Fibroblast of lung (primary cell): Measurements from ENCODE around the gene ZNF506. TPM values are rescaled to one million over a fixed set of nuclear protein-coding genes. Genes with fewer than 3 reads are reported as not detected.

Experiments
- DNase-seq, 2 donors: peaks; one replicate each; pipeline versions ENCODE4 v3.0.0 to v3.0.0-alpha.2; 2010; ENCODE audit warnings: low read depth in 2 of 2
- H2AFZ ChIP-seq: 2 replicates; pipeline ENCODE4 v1.5.1; 2012; ENCODE audit warnings: low read length, control low read depth, inconsistent platforms
- H3K27ac ChIP-seq: 2 replicates; pipeline ENCODE4 v1.5.1; 2011; ENCODE audit warnings: low read length, control low read depth; ENCODE audit not compliant: insufficient read depth
- H3K27me3 ChIP-seq: 2 replicates; pipeline ENCODE4 v1.5.1; 2011; ENCODE audit warnings: mild to moderate bottlenecking, low read length; ENCODE audit not compliant: control insufficient read depth, insufficient read depth
- H3K36me3 ChIP-seq: 2 replicates; pipeline ENCODE4 v1.5.1; 2011; ENCODE audit warnings: low read length; ENCODE audit not compliant: control insufficient read depth, insufficient read depth
- H3K4me1 ChIP-seq: 2 replicates; pipeline ENCODE4 v1.5.1; 2011; ENCODE audit warnings: low read length; ENCODE audit not compliant: control insufficient read depth, insufficient read depth; ENCODE audit errors: extremely low read depth
- H3K4me2 ChIP-seq: 2 replicates; pipeline ENCODE4 v1.5.1; 2011; ENCODE audit warnings: low read length, control low read depth; ENCODE audit not compliant: insufficient read depth; ENCODE audit errors: extremely low read depth
- H3K4me3 ChIP-seq, 4 experiments: fragments of 200-600 bp in 1 of 4; sonication (generic) in 1 of 4; replicated peaks in 1 of 4; 2 replicates each; pipeline ENCODE4 v1.5.1; 2011 to 2016; ENCODE audit warnings: low read length in 4 of 4, low read depth in 3 of 4, mild to moderate bottlenecking in 3 of 4, control low read depth in 2 of 4, inconsistent platforms in 1 of 4, mixed read lengths in 1 of 4; ENCODE audit not compliant: insufficient read depth in 1 of 4; ENCODE audit errors: control extremely low read depth in 1 of 4
- H3K79me2 ChIP-seq: 2 replicates; pipeline ENCODE4 v1.5.1; 2012; ENCODE audit warnings: mild to moderate bottlenecking, low read length, inconsistent platforms; ENCODE audit not compliant: control insufficient read depth, insufficient read depth
- H3K9ac ChIP-seq: 2 replicates; pipeline ENCODE4 v1.5.1; 2011; ENCODE audit warnings: mild to moderate bottlenecking, low read length, control low read depth; ENCODE audit not compliant: insufficient read depth
- H3K9me3 ChIP-seq: 2 replicates; pipeline ENCODE4 v1.5.1; 2012; ENCODE audit warnings: low read depth, low read length; ENCODE audit not compliant: control insufficient read depth, insufficient read depth
- H4K20me1 ChIP-seq: 2 replicates; pipeline ENCODE4 v1.5.1; 2011; ENCODE audit warnings: low read length; ENCODE audit not compliant: control insufficient read depth, insufficient read depth; ENCODE audit errors: extremely low read depth
- CTCF ChIP-seq, 2 donors: IDR thresholded peaks in 1 of 2; conservative IDR thresholded peaks in 1 of 2; 1 replicate in 1 of 2; 2 replicates in 1 of 2; pipeline ENCODE4 v1.5.1; 2011 to 2012; ENCODE audit warnings: low read length in 2 of 2, control low read depth in 1 of 2, inconsistent platforms in 1 of 2, low read depth in 1 of 2, mild to moderate bottlenecking in 1 of 2
- EZH2 ChIP-seq: IDR thresholded peaks from 2 replicates; pipeline ENCODE4 v1.5.1; 2012; ENCODE audit warnings: low read length, control low read depth, mild to moderate bottlenecking; ENCODE audit errors: missing control alignments
- polyA plus RNA-seq, 2 donors: library from polyadenylated mRNA; depleted of rRNA in 1 of 2; stranded (reverse) in 1 of 2; unstranded in 1 of 2; fragments of >200 nt; gene quantifications; 2 replicates each; pipeline ENCODE4 v1.2.1, GENCODE V29; 2011 to 2012; ENCODE audit warnings: missing spikeins in 1 of 2
- total RNA-seq: library from RNA; depleted of rRNA; stranded (reverse); fragments of >200 nt; gene quantifications from 2 replicates; pipeline ENCODE4 v1.2.1, GENCODE V29; 2014

Gene ZNF506
- total and polyA plus RNA-seq, 2 donors (not counting 1 experiment from before 2014, with no cell fraction given), result 9.6 to 16.5 TPM

DNA sequence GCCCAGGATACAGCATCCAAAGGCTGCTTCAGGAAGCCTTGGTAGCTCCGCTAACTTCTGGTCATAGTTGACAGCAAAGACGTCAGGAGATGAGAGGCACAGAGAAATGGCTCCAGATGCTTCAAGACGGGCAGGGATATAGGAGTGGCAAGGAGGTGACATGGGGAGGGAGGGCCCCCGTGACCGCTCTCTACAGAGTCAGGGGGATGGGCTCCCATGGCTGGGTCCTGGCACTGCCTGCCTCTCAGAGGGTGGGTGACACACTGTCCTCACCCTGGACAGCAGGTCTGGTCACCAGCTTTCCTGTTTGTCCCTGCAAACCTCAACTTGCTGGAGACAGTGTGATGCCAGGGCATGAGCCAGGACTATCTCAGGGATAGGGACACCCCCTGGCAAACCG, 78.4 kb downstream of the ZNF506 start:
- Histone ChIP-seq H3K9ac (no peak overlapping the region), H3K4me1 (no peaks in the 10 kb centered on the region), H3K4me3 (no peak overlapping the region), H3K9me3 (no peaks in the 10 kb centered on the region), H4K20me1 (no peaks in the 10 kb centered on the region), H3K4me2 (no peak overlapping the region), H3K36me3 (no peaks in the 10 kb centered on the region), H2AFZ (no peak overlapping the region), H3K79me2 (no peaks in the 10 kb centered on the region), H3K27me3 (no peaks in the 10 kb centered on the region), H3K27ac (no peak overlapping the region)
- TF ChIP-seq CTCF (conservative IDR thresholded peaks at IDR 0.05 in 1 of 2, IDR thresholded peaks at IDR 0.05 in 1 of 2; ENCODE audit: low read depth in 1 of 2, low read length in 2 of 2) (no peak), EZH2 (no peak)
- DNase-seq, result no peak

DNA sequence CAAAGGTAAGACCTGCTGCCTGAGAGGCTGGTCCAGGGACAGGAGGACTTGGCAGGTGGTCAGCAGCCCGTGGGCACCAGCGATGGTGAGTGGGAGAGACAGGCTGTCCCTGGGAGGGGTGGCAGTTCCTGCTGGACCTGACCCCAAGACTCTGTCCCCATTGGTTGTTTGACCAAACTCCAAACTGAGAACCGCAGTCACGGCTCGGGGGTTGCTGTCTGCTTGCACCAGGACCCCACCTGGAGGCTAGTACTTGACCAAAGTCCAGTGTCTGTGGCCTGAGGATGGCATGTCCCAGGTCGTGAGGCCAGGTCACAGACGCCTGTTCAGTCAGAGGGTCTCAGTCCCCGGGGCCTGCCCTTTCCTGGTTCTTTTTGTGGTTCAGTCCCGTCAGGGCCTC, 78.8 kb downstream of the ZNF506 start:
- Histone ChIP-seq H3K27ac (no peak overlapping the region), H3K27me3 (no peaks in the 10 kb centered on the region), H3K9ac (no peak overlapping the region), H4K20me1 (no peaks in the 10 kb centered on the region), H3K79me2 (no peaks in the 10 kb centered on the region), H3K4me1 (no peaks in the 10 kb centered on the region), H3K4me2 (no peak overlapping the region), H3K36me3 (no peaks in the 10 kb centered on the region), H3K4me3 (no peak overlapping the region), H2AFZ (no peak overlapping the region), H3K9me3 (no peaks in the 10 kb centered on the region)
- TF ChIP-seq CTCF (conservative IDR thresholded peaks at IDR 0.05 in 1 of 2, IDR thresholded peaks at IDR 0.05 in 1 of 2; ENCODE audit: low read depth in 1 of 2, low read length in 2 of 2) (no peak), EZH2 (no peak)
- no peak for DNase-seq

Other genes starting within 250 kb of the ZNF506 start
- 1.5 and 1.7 TPM in 2 replicates for gene PBX4, start 203.1 kb downstream of the ZNF506 start, total RNA-seq
- gene PBX4, start 203.1 kb downstream of the ZNF506 start, polyA plus RNA-seq, result 0.39 and 1.2 TPM in 2 replicates
- 1.0 and 1.5 TPM in 2 replicates for gene LPAR2, start 193.5 kb downstream of the ZNF506 start, total RNA-seq
- gene LPAR2, start 193.5 kb downstream of the ZNF506 start, polyA plus RNA-seq, result 0.81 and 1.3 TPM in 2 replicates
- 2.1 and 5.3 TPM in 2 replicates for gene GMIP, start 178.1 kb downstream of the ZNF506 start, total RNA-seq
- 2.3 and 2.9 TPM in 2 replicates for gene GMIP, start 178.1 kb downstream of the ZNF506 start, polyA plus RNA-seq
- gene ATP13A1, start 158.1 kb downstream of the ZNF506 start, total RNA-seq, result 22.6 and 25.4 TPM in 2 replicates
- 8.5 and 16.8 TPM in 2 replicates for gene ATP13A1, start 158.1 kb downstream of the ZNF506 start, polyA plus RNA-seq
- gene ZNF101, start 152.9 kb downstream of the ZNF506 start, total RNA-seq, result 4.9 and 5.4 TPM in 2 replicates
- 4.4 and 5.7 TPM in 2 replicates for gene ZNF101, start 152.9 kb downstream of the ZNF506 start, polyA plus RNA-seq
- gene ZNF14, start 88.6 kb downstream of the ZNF506 start, total RNA-seq, result 6.2 and 7.9 TPM in 2 replicates
- gene ZNF14, start 88.6 kb downstream of the ZNF506 start, polyA plus RNA-seq, result 2.6 and 3.7 TPM in 2 replicates
- 3.3 and 5.6 TPM in 2 replicates for gene ZNF253, start 44.1 kb upstream of the ZNF506 start, total RNA-seq
- 3.2 and 3.4 TPM in 2 replicates for gene ZNF253, start 44.1 kb upstream of the ZNF506 start, polyA plus RNA-seq
- gene ZNF93, start 79.2 kb upstream of the ZNF506 start, total RNA-seq, result 1.3 and 3.8 TPM in 2 replicates
- 6.6 and 8.1 TPM in 2 replicates for gene ZNF93, start 79.2 kb upstream of the ZNF506 start, polyA plus RNA-seq
- 1.3 and 2.5 TPM in 2 replicates for gene ZNF682, start 217.8 kb upstream of the ZNF506 start, total RNA-seq
- gene ZNF682, start 217.8 kb upstream of the ZNF506 start, polyA plus RNA-seq, result 1.3 and 1.4 TPM in 2 replicates